Upper lobe of left lung (tissue), 4 donors: ENCODE measurements around the gene CYP27C1.
"Not testable (repeated sequence)": the region's sequence is repeated elsewhere in the genome, so short reads cannot be mapped to it uniquely, and the experiment has no call there.

ENCODE experiments used
- POLR2A ChIP-seq, 4 donors: fragments of 450-650 bp; IDR thresholded peaks; one replicate each; pipeline ENCODE4 v1.5.1; 2016 to 2017; ENCODE audit warnings: antibody characterized with exemption in 4 of 4, mild to moderate bottlenecking in 2 of 4
- TF ChIP-seq, protein P1 (sequence below), 6 experiments: fragments of 450-650 bp in 4 of 6; fragments of 200-600 bp in 2 of 6; sonication (generic) in 2 of 6; IDR thresholded peaks; one replicate each; pipeline ENCODE4 v1.5.1; 2016 to 2019; ENCODE audit warnings: antibody characterized with exemption in 6 of 6

DNA sequence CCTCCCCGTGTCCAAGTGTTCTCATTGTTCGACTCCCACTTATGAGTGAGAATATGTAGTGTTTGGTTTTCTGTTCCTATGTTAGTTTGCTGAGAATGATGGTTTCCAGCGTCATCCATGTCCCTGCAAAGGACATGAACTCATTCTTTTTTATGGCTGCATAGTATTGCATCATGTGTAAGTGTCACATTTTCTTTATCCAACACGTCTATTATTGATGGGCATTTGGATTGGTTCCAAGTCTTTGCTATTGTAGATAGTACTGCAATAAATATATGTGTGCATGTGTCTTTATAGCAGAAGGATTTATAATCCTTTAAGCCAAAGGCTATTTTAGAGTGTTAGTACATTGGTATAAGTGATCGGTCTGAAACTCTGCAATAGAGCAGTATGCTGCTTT is 4.0 kb upstream of the CYP27C1 start:
- TF ChIP-seq, protein P1, sequence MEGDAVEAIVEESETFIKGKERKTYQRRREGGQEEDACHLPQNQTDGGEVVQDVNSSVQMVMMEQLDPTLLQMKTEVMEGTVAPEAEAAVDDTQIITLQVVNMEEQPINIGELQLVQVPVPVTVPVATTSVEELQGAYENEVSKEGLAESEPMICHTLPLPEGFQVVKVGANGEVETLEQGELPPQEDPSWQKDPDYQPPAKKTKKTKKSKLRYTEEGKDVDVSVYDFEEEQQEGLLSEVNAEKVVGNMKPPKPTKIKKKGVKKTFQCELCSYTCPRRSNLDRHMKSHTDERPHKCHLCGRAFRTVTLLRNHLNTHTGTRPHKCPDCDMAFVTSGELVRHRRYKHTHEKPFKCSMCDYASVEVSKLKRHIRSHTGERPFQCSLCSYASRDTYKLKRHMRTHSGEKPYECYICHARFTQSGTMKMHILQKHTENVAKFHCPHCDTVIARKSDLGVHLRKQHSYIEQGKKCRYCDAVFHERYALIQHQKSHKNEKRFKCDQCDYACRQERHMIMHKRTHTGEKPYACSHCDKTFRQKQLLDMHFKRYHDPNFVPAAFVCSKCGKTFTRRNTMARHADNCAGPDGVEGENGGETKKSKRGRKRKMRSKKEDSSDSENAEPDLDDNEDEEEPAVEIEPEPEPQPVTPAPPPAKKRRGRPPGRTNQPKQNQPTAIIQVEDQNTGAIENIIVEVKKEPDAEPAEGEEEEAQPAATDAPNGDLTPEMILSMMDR (IDR thresholded peaks at IDR 0.05) = not testable (repeated sequence)
- not testable (repeated sequence) for TF ChIP-seq POLR2A (IDR thresholded peaks at IDR 0.05)
